ENCODE data around the gene DPM1.

Gene DPM1

DNA sequence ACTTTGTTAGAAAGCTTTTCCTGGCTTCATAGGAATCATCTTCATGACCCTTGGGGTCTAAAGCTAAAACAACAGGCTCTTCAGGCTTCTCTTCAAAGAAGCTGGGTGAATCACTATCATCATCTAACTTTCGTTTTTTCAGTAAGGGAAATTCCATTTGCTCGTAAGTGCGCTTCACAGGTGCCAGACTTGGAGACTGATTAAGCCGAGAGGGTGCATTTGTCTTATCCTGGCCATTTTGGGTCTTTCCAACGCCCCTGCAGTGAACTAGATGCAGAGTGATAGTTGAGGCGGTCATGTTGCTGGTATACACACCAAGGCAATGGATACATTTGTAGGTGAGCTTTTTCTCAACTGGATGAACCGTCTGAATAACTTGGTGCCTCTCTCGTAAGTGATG is 65.9 kb downstream of the DPM1 start:
- no peak for DNase-seq

DNA sequence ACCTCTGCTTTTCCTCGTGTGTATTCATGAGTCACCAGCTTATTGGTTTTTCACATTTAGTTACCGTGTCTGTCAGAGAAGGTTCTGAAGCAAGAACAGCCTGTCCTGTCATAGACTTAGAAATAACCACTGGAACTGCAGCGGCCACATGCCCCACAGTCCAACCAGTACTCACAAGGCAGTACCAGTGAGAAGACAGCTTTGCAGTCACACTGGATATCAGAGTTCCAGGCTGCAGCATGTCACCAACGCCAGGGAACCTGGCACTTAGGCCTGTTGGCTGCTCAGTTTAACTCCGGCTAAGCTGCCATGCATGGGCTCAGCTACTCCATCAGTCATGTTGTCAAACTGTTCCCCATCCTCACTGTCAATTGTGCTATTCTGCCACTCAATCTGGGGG is 67.2 kb downstream of the DPM1 start:
- no peak for DNase-seq

- DNase-seq, result no peak
Measured at GRCh38 chr20:50887576-50887975, 70.8 kb downstream of the DPM1 start.

DNA sequence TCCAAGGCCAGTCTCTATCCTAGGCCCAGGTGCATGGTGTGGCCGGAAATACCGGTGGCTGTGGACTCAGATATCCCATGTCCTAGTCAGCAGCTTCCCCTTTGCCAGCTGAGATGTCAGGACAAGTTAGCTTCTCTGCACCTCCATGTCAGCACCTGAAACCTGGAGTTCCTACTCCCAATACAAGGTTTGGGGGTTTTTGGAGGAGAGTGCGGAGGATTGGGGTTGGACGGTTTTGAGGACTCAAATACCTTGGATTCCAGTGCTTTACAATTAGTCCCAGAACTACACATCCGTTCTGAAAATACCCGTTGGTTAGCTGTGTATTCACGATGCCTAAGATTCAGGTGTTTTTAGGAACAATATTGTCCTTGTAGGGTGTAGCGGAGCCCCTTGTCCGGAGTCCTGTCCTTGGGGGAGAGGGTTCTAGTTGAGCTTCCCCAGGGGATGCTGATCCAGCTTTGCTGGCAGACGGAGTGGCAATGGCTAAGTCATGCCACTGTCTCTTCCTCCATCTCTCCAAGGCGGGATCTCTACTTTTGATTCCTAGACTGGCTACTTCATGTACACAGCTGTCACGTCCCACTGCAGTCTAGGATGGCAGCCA is 72.0 kb downstream of the DPM1 start:
- no peak for DNase-seq

DNA sequence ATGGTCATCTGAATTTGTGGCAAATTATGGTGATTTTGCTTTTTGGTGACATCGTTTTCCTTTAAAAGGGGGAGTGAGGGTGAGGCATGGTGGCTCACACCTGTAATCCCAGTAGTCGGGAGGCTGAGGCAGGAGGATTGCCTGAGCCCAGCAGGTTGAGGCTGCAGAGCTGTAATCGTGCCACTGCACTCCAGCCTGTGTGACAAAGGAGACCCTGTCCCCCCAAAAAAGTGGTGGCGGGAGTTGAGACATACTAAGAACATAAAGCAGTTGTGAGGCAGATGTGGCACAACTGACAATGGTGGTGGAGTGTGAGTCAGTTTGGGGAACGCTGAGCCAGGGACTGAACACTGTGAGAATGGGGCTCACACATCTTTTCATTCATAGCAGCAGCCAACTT is 72.6 kb downstream of the DPM1 start:
- no peak for DNase-seq

- no peak for DNase-seq
Measured at GRCh38 chr20:50885068-50885467, 73.3 kb downstream of the DPM1 start.

All from NCI-H526 treated with DMSO at 0.1 percent for 48 hours (cell line).